GM12878 (cell line): ENCODE data around the gene SNED1.

Experiments used
- BMI1 ChIP-seq: fragments of 450-650 bp; IDR thresholded peaks from 2 replicates; pipeline ENCODE4 v1.6.1; 2016; ENCODE audit warnings: mild to moderate bottlenecking, moderate library complexity, borderline replicate concordance
- BRCA1 ChIP-seq: IDR thresholded peaks from 2 replicates; pipeline ENCODE4 v1.6.1; 2011; ENCODE audit warnings: low read depth, low read length, improper control_type of control experiment
- CEBPB ChIP-seq, 2 experiments: fragments of 150-350 bp in 1 of 2; IDR thresholded peaks; 2 replicates each; pipeline ENCODE4 v1.6.1; 2012 to 2014; ENCODE audit warnings: low read depth in 2 of 2, low read length in 2 of 2, borderline replicate concordance in 1 of 2, inconsistent platforms in 1 of 2
- ETV6 ChIP-seq, 2 experiments: fragments of 450-650 bp in 1 of 2; IDR thresholded peaks in 1 of 2; conservative IDR thresholded peaks in 1 of 2; 2 replicates each; pipeline ENCODE4 v1.6.1; 2014; ENCODE audit warnings: antibody characterized with exemption in 1 of 2, borderline replicate concordance in 1 of 2, low read depth in 1 of 2, mild to moderate bottlenecking in 1 of 2, moderate library complexity in 1 of 2
- EZH2 ChIP-seq: IDR thresholded peaks from 2 replicates; pipeline ENCODE4 v1.6.1; 2012; ENCODE audit warnings: low read depth, mild to moderate bottlenecking, control low read depth, inconsistent platforms, low read length, borderline replicate concordance; ENCODE audit not compliant: control insufficient read depth
- GABPA ChIP-seq: IDR thresholded peaks from 2 replicates; pipeline ENCODE4 v1.6.1; 2014; ENCODE audit warnings: antibody characterized with exemption, low read depth, mild to moderate bottlenecking, inconsistent platforms
- KDM1A ChIP-seq: fragments of 200-600 bp; sonication (generic); IDR thresholded peaks from 2 replicates; pipeline ENCODE4 v1.6.1; 2016; ENCODE audit warnings: borderline replicate concordance
- MEF2B ChIP-seq: fragments of 450-650 bp; IDR thresholded peaks from 2 replicates; pipeline ENCODE4 v1.6.1; 2018; ENCODE audit warnings: mild to moderate bottlenecking, moderate library complexity; ENCODE audit not compliant: partially characterized antibody, poor library complexity, severe bottlenecking
- MYC ChIP-seq: IDR thresholded peaks from 2 replicates; pipeline ENCODE4 v1.6.1; 2011; ENCODE audit warnings: mild to moderate bottlenecking, low read length, moderate library complexity, inconsistent platforms; ENCODE audit not compliant: insufficient read depth, insufficient replicate concordance, insufficient read length, severe bottlenecking
- POLR2AphosphoS2 ChIP-seq: IDR thresholded peaks from 2 replicates; pipeline ENCODE4 v1.6.1; 2011; ENCODE audit warnings: low read depth, mild to moderate bottlenecking, low read length, improper control_type of control experiment, moderate library complexity
- POLR2AphosphoS5 ChIP-seq: IDR thresholded peaks from 2 replicates; pipeline ENCODE4 v1.6.1; 2011; ENCODE audit warnings: mild to moderate bottlenecking, low read length, inconsistent platforms
- RFX5 ChIP-seq: IDR thresholded peaks from 2 replicates; pipeline ENCODE4 v1.6.1; 2011; ENCODE audit warnings: low read depth, low read length, improper control_type of control experiment
- TF ChIP-seq, protein P1 (sequence below), 3 experiments: IDR thresholded peaks in 2 of 3; conservative IDR thresholded peaks in 1 of 3; 2 replicates each; pipeline ENCODE4 v1.5.1; 2011; ENCODE audit warnings: low read depth in 3 of 3, low read length in 3 of 3, mild to moderate bottlenecking in 3 of 3, control low read depth in 2 of 3, moderate library complexity in 2 of 3, inconsistent platforms in 1 of 3, mixed read lengths in 1 of 3; ENCODE audit not compliant: control insufficient read depth in 2 of 3, insufficient read depth in 1 of 3; ENCODE audit errors: extremely low read depth in 1 of 3
- TF ChIP-seq, protein P2 (sequence below): IDR thresholded peaks from 2 replicates; pipeline ENCODE4 v1.6.1; 2012; ENCODE audit warnings: low read depth, low read length, improper control_type of control experiment

DNA sequence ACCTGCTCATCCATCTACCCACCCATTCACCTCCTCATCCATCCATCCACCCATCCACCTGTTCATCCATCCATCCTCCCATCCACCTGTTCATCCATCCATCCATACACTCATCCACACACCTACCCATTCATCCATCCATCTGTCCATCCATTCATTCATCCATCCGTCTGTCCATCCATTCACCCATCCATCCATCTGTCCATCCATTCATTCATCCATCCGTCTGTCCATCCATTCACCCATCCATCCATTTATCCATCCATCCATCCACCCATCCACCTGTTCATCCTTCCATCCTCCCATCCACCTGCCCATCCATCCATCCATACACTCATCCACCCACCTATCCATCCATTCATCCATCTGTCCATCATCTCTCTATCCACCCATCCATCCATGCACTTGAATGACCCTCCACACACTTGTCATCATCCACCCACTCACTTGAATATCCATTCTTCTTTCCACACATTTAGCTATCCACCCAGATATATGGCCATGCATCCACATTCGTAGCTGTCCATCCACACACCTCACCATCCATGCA lies 47.3 kb upstream of the SNED1 start:
- TF ChIP-seq, protein P1, sequence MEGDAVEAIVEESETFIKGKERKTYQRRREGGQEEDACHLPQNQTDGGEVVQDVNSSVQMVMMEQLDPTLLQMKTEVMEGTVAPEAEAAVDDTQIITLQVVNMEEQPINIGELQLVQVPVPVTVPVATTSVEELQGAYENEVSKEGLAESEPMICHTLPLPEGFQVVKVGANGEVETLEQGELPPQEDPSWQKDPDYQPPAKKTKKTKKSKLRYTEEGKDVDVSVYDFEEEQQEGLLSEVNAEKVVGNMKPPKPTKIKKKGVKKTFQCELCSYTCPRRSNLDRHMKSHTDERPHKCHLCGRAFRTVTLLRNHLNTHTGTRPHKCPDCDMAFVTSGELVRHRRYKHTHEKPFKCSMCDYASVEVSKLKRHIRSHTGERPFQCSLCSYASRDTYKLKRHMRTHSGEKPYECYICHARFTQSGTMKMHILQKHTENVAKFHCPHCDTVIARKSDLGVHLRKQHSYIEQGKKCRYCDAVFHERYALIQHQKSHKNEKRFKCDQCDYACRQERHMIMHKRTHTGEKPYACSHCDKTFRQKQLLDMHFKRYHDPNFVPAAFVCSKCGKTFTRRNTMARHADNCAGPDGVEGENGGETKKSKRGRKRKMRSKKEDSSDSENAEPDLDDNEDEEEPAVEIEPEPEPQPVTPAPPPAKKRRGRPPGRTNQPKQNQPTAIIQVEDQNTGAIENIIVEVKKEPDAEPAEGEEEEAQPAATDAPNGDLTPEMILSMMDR (IDR thresholded peaks at IDR 0.05 in 2 of 3, conservative IDR thresholded peaks at IDR 0.05 in 1 of 3; ENCODE audit: control insufficient read depth in 2 of 3, extremely low read depth in 1 of 3, insufficient read depth in 1 of 3, low read depth in 3 of 3, low read length in 3 of 3): no peak
- TF ChIP-seq EZH2: no peak
- TF ChIP-seq ETV6 (conservative IDR thresholded peaks at IDR 0.05 in 1 of 2, IDR thresholded peaks at IDR 0.05 in 1 of 2; ENCODE audit: borderline replicate concordance in 1 of 2, low read depth in 1 of 2): no peak
- no peak for TF ChIP-seq MEF2B
- no peak for TF ChIP-seq CEBPB (IDR thresholded peaks at IDR 0.05; ENCODE audit: borderline replicate concordance in 1 of 2, low read depth in 2 of 2, low read length in 2 of 2)
- TF ChIP-seq POLR2AphosphoS2: no peak
- TF ChIP-seq, protein P2, sequence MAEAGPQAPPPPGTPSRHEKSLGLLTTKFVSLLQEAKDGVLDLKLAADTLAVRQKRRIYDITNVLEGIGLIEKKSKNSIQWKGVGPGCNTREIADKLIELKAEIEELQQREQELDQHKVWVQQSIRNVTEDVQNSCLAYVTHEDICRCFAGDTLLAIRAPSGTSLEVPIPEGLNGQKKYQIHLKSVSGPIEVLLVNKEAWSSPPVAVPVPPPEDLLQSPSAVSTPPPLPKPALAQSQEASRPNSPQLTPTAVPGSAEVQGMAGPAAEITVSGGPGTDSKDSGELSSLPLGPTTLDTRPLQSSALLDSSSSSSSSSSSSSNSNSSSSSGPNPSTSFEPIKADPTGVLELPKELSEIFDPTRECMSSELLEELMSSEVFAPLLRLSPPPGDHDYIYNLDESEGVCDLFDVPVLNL: no peak
- no peak for TF ChIP-seq KDM1A
- TF ChIP-seq POLR2AphosphoS5: no peak
- no peak for TF ChIP-seq GABPA
- no peak for TF ChIP-seq BRCA1
- TF ChIP-seq BMI1: no peak
- TF ChIP-seq MYC: no peak
- no peak for TF ChIP-seq RFX5
